MCF 10A (cell line): ENCODE results near the gene GALNT15. TPM values are rescaled to one million over a fixed set of nuclear protein-coding genes. Genes with fewer than 3 reads are reported as not detected.

Experiments used
- BruUV-seq: library from RNA; stranded (reverse); fragments of 400-500 nt; replicated peaks from 2 replicates; lab custom pipeline; 2021; lab: Mats Ljungman, UMichigan
- CTCF ChIA-PET: fragments of 300-600 bp; sonication (Branson Sonifier 250); formaldehyde crosslinking; extraction: SDS; loops from one replicate; lab custom pipeline; 2021; ENCODE audit warnings: antibody characterized with exemption, inconsistent platforms; lab: Yijun Ruan, JAX
- POLR2A ChIA-PET: fragments of 300-600, 350-650 bp; sonication (Branson Sonifier 250); formaldehyde crosslinking; extraction: SDS; loops from one replicate; lab custom pipeline; 2020; ENCODE audit warnings: antibody characterized with exemption, inconsistent platforms; lab: Yijun Ruan, JAX
- DNase-seq: peaks from one replicate; pipeline ENCODE4 v3.0.0-alpha.2; 2018; ENCODE audit not compliant: unreplicated experiment
- H3K27ac Mint-ChIP-seq: one replicate; pipeline ENCODE4 v1.8.0; 2022; ENCODE audit warnings: mild to moderate bottlenecking, low read depth, mixed read lengths; ENCODE audit not compliant: unreplicated experiment
- H3K27me3 Mint-ChIP-seq: one replicate; pipeline ENCODE4 v1.8.0; 2022; ENCODE audit warnings: mixed read lengths; ENCODE audit not compliant: insufficient read depth, unreplicated experiment
- H3K36me3 Mint-ChIP-seq: one replicate; pipeline ENCODE4 v1.8.0; 2022; ENCODE audit warnings: mild to moderate bottlenecking, moderate library complexity, mixed read lengths; ENCODE audit not compliant: insufficient read depth, unreplicated experiment
- H3K4me1 Mint-ChIP-seq: one replicate; pipeline ENCODE4 v1.8.0; 2022; ENCODE audit warnings: mixed read lengths; ENCODE audit not compliant: insufficient read depth, unreplicated experiment
- H3K4me3 Mint-ChIP-seq: one replicate; pipeline ENCODE4 v1.8.0; 2022; ENCODE audit warnings: mild to moderate bottlenecking, moderate library complexity, mixed read lengths; ENCODE audit not compliant: unreplicated experiment
- H3K9me3 Mint-ChIP-seq: one replicate; pipeline ENCODE4 v1.8.0; 2022; ENCODE audit warnings: mixed read lengths; ENCODE audit not compliant: unreplicated experiment
- CTCF ChIP-seq: fragments of 200-600 bp; IDR thresholded peaks from one replicate; pipeline ENCODE4 v1.8.0; 2022; ENCODE audit warnings: antibody characterized with exemption, mild to moderate bottlenecking; ENCODE audit not compliant: unreplicated experiment
- intact Hi-C: fragments of 100-400 bp; cut with micrococcal nuclease; formaldehyde crosslinking; loops from 2 replicates; pipeline ENCODE4 v1.14.1; 2022
- total RNA-seq: library from RNA; stranded (reverse); gene quantifications from 2 replicates; pipeline ENCODE4 v1.2.3, GENCODE V29; 2022

GALNT15 gene
- total RNA-seq, 1 experiment from 2014 or later = 3.0 TPM

DNA sequence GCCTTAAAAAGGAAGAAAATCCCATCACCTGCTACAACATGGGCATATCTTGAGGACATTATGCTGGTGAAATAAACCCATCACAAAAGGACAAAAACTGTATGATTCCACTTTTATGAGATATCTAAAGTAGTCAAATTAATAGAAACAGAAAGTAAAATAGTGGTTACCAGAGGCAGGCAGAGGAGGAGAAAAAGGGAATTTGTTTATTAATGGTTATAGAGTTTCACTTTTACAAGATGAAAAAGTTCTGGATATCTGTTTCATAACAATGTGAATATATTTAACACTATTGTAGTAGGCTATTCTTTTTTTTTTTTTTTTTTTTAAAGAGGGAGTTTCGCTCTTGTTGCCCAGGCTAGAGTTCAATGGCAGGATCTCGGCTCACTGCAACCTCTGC, 49.8 kb downstream of the GALNT15 start:
- Mint-ChIP-seq H3K4me1 (no peaks in the 10 kb centered on the region), H3K4me3 (no peak overlapping the region), H3K27ac (no peak overlapping the region), H3K9me3 (no peaks in the 10 kb centered on the region), H3K27me3 (no peaks in the 10 kb centered on the region), H3K36me3 (peaks cover 28% of the 10 kb centered on the region)
- BruUV-seq = no TSS peak
- no peak for TF ChIP-seq CTCF
- ChIA-PET CTCF (no interaction called here), POLR2A (no interaction called here)
- DNase-seq = no peak
- intact Hi-C loops = no loop called here

- Mint-ChIP-seq H3K9me3 (no peaks in the 10 kb centered on the region), H3K27me3 (no peaks in the 10 kb centered on the region), H3K4me1 (no peaks in the 10 kb centered on the region), H3K36me3 (peaks cover 24% of the 10 kb centered on the region), H3K27ac (no peak overlapping the region), H3K4me3 (no peak overlapping the region)
- ChIA-PET POLR2A (interaction anchor here (0.7 kb wide), 1 partner anchor 372 kb away, joined by 4 read pairs; no protein-coding TSS in a partner anchor), CTCF (interaction anchor here (0.7 to 1.0 kb wide), 3 partner anchors 14 to 171 kb away, joined by 3 to 4 read pairs (median 3); no protein-coding TSS in a partner anchor)
- BruUV-seq = no TSS peak
- no peak for TF ChIP-seq CTCF
- no peak for DNase-seq
- intact Hi-C loops = no loop called here
Observed at GRCh38 chr3:16227566-16227965, 53.1 kb downstream of the GALNT15 start.

DNA sequence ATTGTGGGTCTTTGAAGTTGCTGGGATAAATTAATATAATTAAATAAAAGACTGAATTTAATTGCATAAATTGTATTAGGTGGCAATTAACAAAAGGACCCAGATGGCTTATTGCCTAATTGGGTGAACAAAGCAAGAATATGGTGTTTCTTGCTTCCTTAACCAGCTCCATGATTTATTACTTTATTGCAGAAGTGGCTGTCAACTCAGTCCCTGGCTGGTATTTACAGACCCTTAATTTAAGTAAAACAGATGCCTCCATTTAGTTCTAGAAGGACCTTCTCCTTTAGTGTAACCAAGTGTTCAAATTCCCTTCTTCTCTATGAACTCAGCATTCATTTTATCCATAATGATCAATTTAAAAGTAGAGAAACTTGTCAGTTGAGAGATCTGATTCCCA, 55.2 kb downstream of the GALNT15 start:
- CTCF ChIA-PET = no interaction called here
- no peak for DNase-seq
- H3K27ac Mint-ChIP-seq = no peak overlapping the region
- no peaks in the 10 kb centered on the region for H3K4me1 Mint-ChIP-seq
- peaks cover 22% of the 10 kb centered on the region for H3K36me3 Mint-ChIP-seq
- H3K4me3 Mint-ChIP-seq = no peak overlapping the region
- intact Hi-C loops = no loop called here
- no TSS peak for BruUV-seq
- no peaks in the 10 kb centered on the region for H3K27me3 Mint-ChIP-seq
- POLR2A ChIA-PET = no interaction called here
- TF ChIP-seq CTCF = no peak
- no peaks in the 10 kb centered on the region for H3K9me3 Mint-ChIP-seq

- intact Hi-C loops = no loop called here
- H3K27me3 Mint-ChIP-seq = no peaks in the 10 kb centered on the region
Observed at GRCh38 chr3:16231983-16232382, 57.5 kb downstream of the GALNT15 start.

More at GRCh38 chr3:16231983-16232382, 57.5 kb downstream of the GALNT15 start:
- Mint-ChIP-seq H3K4me1 (no peaks in the 10 kb centered on the region), H3K36me3 (peaks cover 10% of the 10 kb centered on the region), H3K27ac (no peak overlapping the region), H3K9me3 (no peaks in the 10 kb centered on the region), H3K4me3 (no peak overlapping the region)
- CTCF ChIA-PET = interaction anchor here (0.9 to 1.5 kb wide), 2 partner anchors 53 to 183 kb away, joined by 4 to 9 read pairs; no protein-coding TSS in a partner anchor
- no peak for DNase-seq
- no TSS peak for BruUV-seq
- POLR2A ChIA-PET = interaction anchor here (0.6 to 1.7 kb wide), 2 partner anchors 26 to 329 kb away, joined by 3 to 4 read pairs; no protein-coding TSS in a partner anchor
- no peak for TF ChIP-seq CTCF
